NCI-H2107 treated with DMSO at 0.1 percent for 48 hours (cell line): ENCODE results near the gene COL1A1.

Experiments
- DNase-seq: peaks from one replicate; lab custom pipeline; 2025; ENCODE audit not compliant: unreplicated experiment; lab: John Stamatoyannopoulos, UW

The COL1A1 gene

DNA sequence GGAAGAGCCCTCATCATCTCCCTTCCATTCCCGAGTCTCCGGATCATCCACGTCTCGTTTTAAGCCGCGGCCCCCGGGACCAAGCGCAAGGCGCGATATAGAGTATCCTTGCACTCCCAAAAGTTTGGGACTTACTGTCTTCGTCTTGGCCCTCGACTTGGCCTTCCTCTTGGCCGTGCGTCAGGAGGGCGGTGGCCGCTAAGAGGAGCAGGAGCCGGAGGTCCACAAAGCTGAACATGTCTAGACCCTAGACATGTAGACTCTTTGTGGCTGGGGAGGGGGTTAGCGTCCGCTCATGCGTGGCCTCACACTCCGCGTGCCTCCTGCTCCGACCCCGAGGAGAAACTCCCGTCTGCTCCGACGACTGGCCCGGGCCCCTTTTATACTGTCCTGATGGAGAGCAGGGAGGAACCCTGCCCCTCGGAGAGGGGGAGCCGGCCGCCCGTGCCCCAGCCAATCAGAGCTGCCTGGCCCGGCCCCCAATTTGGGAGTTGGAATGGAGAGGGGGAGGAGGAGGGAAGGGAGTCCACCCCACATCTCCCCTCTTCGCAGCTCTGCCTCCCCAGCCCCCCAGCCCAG lies at the start of gene COL1A1:
Gene COL1A1, minus strand, starts transcription at position 356 of the 579 bp plus-strand sequence. Its CDS starts 118 bp downstream, at position 238.
- no peak for DNase-seq

DNA sequence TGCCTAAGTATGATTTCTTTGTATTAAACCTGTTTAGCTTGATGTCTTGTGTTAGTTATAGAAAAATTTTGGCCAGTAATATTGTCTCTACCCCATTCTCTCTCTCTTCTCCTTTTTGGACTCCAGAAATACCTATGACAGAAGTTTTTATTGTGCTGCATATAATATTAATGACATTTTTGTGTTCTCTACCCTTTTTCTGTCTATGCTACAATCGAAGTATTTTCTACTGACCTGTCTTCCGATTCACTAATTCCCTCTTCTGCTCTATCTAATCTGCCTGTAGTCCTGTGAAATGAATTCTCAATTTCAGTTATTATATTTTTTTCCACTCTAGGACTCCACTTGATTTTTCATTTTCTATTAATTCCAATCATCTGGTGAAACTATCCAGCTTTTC lies 46.8 kb upstream of the COL1A1 start:
- no peak for DNase-seq

- DNase-seq: no peak
Observed at GRCh38 chr17:50244771-50245170, 43.3 kb upstream of the COL1A1 start.

GRCh38 chr17:50241431-50241830 lies 40.0 kb upstream of the COL1A1 start:
- DNase-seq: no peak

GRCh38 chr17:50240851-50241250 lies 39.4 kb upstream of the COL1A1 start:
- DNase-seq: no peak

DNA sequence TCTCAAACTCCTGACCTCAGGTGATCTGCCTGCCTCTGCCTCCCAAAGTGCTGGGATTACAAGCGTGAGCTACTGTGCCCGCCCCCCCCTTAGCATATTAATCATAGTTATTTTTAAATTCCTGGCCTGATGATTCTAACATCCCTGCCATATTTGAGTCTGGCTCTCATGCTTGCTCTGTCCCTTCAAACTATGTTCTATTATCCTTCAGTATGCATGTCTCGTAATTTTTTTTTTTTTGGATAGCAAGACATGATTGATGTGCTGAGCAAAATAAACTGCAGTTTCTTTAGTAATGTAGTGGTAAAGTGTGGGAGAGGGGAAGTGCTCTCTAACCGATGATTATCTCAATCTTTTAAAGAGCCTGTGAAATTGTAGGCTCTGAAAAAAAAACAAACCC lies 38.5 kb upstream of the COL1A1 start:
- no peak for DNase-seq

- no peak for DNase-seq
Observed at GRCh38 chr17:50238601-50239280, 37.3 kb upstream of the COL1A1 start.

DNA sequence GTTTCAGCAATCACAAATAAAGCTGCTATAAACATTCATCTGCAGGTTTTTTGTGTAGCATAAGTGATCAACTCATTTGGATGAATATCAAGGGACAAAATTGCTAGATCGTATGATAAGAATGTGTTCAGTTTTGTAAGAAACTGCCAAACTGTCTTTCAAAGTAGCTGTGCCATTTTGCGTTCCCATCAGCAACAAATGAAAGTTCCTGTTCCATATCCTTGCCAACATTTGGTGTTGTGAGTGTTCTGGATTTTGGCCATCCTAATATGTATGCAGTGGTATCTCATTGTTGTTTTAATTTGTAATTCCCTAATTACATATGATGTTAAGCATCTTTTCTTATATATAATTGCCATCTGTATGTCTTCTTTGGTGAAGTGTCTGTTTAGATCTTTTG lies 36.5 kb upstream of the COL1A1 start:
- no peak for DNase-seq

DNA sequence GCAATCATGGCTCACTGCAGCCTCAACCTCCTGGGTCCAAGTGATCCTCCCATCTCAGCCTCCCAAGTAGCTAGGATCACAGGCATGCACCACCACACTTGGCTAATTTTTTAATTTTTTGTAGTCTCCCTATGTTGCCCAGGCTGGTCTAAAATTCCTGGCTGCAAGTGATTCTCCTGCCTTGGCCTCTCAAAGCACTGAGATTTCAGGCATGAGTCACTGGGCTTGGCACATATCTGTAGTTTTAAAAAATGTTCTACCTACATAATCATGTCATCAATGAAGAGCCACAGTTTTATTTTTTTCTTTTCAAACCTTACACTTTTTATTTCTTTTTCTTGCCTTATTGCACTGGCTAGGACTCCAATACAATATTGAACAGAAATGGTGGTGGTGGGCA lies 33.1 kb upstream of the COL1A1 start:
- no peak for DNase-seq

DNA sequence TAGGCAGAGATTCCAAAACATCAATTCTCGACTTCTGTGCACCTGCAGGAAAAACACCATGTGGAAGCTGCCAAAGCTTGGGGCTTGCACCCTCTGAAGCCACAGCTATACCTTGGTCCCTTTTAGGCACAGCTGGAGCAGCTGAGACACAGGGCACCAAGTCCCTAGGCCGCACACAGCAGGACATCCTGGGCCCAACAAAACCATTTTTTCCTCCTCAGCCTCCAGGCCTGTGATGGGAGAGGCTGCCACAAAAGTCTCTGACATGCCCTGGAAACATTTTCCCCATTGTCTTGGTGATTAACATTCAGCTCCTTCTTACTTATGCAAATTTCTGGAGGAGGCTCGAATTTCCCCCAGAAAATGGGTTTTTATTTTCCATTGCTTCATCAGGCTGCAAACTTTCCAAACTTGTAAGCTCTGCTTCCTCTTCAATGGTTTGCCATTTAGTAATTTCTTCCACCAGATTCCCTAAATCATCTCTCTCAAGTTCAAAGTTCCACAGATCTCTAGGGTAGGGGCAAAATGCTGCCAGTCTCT lies 24.3 kb upstream of the COL1A1 start:
- DNase-seq: no peak

- DNase-seq: no peak
Observed at GRCh38 chr17:50222922-50223321, 21.5 kb upstream of the COL1A1 start.

DNA sequence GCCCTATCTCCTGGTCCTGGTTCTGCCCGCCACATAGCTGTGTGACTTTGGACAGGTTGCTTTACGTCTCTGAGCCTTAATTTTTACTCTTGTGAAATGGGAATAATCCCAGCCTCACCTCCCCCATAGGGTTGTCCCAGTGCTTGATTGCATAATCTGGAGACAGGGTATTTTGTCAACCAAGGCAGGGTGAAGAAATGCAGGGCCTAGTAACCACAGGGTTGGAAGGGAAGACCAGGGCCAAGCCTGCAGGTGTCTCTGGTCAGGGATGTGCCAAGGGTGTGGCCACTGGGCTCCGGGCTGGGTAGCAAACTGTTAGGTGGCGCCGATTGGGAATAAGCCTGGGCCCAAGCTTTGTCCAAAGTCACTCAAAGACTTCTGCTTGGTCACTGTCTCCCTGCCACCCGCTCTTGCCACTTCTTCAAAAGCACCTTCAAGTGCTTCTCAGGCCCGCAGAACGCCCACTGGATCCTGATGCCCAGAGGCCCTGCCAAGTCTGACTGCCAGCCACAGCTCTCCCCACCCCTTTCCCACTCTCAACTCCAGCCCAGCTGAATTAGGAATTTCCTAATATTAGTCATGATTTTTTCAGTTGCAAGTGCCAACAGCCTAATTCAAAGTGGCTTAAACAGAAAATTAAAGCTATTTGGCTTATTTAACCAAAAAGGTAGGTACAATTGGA lies 20.6 kb upstream of the COL1A1 start:
- no peak for DNase-seq

DNA sequence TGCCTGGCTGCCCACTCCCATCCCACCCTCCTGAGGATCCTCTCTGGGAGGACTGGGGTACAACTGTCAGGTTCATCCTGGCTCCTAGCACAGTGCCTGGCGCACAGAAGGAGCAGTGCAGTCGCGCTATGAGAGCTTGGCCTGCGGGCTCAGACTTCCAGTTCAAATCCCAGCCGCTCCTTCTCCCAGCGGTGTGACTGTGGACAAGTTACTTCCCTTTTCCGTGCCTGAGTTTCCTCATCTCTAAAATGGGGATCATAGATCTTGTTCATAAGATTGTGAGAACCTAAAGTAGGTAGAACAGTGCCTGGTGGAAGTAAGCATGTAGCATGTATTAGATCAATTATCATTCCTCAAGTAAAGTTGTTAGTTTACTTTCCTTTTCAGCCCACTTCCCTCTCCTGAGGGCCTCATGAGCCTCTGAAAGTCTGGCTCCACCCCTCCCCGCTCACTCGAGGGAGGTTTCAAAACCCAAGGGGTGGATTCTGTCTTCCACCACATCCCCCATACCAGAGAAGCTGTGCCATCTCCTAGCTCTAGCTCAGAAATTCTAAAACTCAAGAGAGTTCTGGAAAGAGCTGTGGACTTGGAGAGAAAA lies 19.9 kb upstream of the COL1A1 start:
- no peak for DNase-seq

GRCh38 chr17:50220811-50221210 lies 19.4 kb upstream of the COL1A1 start:
- no peak for DNase-seq

- no peak for DNase-seq
Observed at GRCh38 chr17:50219939-50220465, 18.6 kb upstream of the COL1A1 start.

DNA sequence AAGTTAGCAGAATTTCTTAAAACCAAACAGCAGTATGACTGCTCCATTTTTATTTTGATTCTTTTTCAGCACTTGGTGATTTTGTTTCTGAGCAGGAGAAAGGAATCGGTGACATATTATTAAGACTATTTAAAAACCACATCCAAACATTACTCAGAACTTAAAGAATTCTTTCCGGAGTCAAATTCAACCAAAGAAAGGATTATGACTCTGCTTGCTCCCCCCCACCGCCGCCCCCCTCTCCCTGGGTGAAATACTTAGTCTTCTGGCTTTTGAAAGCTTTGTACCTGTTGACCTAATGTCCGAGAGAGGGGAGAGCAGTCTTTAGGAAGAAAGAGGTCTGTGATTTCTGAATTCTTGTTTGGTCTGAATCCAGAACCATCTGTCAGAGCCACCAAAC lies 17.9 kb upstream of the COL1A1 start:
- no peak for DNase-seq

GRCh38 chr17:50218771-50219315 lies 17.4 kb upstream of the COL1A1 start:
- DNase-seq: no peak

GRCh38 chr17:50218071-50218759 lies 16.8 kb upstream of the COL1A1 start:
- no peak for DNase-seq

DNA sequence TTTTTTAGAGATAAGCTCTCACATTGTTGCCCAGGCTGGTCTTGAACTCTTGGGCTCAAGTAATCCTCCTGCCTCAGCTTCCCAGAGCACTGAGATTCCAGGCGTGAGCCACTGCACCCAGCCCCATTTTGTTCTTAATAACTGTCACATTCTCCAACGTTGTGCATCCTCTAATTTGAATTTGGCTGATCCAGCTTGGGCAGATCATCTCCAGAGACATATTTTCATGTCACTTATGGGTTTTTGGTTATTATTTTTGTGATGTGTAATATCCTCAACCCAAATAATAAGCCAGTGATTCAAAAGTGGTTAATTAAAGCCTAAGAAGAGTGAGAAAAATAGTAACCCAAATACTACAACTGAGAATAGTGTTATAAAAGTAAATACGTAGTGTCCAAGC lies 16.2 kb upstream of the COL1A1 start:
- DNase-seq: no peak

- no peak for DNase-seq
Observed at GRCh38 chr17:50214976-50215760, 13.7 kb upstream of the COL1A1 start.
